ENCODE data around the gene SCNN1A.

DNA sequence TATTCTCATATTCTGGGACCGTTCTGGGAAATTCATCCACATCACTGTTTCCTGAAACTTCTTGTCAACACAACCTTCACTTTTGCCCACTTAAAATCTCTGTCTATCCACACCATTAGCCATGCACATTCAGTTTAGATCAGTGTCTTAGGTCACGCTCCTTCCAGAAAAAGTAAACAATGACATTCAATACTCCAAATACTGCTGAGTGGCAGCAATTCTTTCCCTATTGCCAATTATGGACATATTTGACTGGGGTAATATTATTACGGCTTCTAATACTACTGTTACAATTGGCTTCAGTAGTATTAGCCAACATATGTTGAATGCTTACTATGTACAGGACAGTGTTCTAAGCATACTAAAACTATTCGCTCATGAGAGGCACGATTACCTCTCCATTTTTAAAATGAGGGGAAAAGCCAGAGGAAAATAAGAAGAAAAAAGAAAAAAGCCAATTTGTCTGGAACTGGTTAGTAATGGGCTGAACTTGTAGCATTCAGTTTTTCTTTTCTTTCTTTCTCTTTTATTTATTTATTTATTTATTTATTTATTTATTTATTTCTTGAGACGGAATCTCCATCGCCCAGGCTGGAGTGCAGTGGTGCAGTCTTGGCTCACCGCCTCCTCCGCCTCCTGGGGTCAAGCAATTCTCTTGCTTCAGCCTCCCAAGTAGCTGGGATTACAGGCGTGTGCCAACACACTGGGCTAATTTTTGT is 32.0 kb upstream of the SCNN1A start:
- TF ChIP-seq POLR2AphosphoS5 (IDR thresholded peaks at IDR 0.05; ENCODE audit: insufficient read depth, low read depth, low read length) (no peak), POLR2A (IDR thresholded peaks at IDR 0.05; ENCODE audit: low read depth, low read length) (no peak), JUN (IDR thresholded peaks at IDR 0.05; ENCODE audit: borderline replicate concordance, insufficient read depth, insufficient read length, low read depth) (no peak)
- TF ChIP-seq, protein P1, sequence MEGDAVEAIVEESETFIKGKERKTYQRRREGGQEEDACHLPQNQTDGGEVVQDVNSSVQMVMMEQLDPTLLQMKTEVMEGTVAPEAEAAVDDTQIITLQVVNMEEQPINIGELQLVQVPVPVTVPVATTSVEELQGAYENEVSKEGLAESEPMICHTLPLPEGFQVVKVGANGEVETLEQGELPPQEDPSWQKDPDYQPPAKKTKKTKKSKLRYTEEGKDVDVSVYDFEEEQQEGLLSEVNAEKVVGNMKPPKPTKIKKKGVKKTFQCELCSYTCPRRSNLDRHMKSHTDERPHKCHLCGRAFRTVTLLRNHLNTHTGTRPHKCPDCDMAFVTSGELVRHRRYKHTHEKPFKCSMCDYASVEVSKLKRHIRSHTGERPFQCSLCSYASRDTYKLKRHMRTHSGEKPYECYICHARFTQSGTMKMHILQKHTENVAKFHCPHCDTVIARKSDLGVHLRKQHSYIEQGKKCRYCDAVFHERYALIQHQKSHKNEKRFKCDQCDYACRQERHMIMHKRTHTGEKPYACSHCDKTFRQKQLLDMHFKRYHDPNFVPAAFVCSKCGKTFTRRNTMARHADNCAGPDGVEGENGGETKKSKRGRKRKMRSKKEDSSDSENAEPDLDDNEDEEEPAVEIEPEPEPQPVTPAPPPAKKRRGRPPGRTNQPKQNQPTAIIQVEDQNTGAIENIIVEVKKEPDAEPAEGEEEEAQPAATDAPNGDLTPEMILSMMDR (IDR thresholded peaks at IDR 0.05; ENCODE audit: extremely low read depth in 1 of 2, insufficient read depth in 1 of 2, low read depth in 1 of 2, low read length in 2 of 2) = no peak
